SH-SY5Y (cell line): Measurements from ENCODE around the gene BMP3.

ENCODE experiments used
- GATA2 ChIP-seq: IDR thresholded peaks from 2 replicates; pipeline ENCODE4 v1.6.1; 2011; ENCODE audit warnings: mild to moderate bottlenecking, low read depth, low read length
- GATA3 ChIP-seq: IDR thresholded peaks from 2 replicates; pipeline ENCODE4 v1.6.1; 2011; ENCODE audit warnings: low read depth, mild to moderate bottlenecking, low read length, moderate library complexity

DNA sequence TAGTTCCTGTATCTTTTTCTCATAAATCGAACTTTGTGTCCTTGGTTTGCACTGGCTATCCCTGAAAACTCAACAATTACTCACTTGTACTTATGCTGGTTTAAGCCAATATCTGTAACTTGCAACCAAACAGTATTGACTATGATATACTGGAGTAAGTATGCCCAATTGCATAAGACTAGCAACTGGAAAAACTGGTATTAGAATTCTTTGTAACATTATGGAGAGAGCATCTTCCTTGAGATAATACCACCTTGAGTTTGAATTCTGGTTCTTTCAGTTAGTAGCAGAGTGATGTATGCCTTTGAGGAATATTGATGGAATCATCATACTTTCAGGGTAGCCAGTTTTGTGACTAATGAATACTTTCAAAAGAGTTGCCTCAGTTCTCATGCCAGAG is 28.1 kb downstream of the BMP3 start:
- TF ChIP-seq GATA2 (no peak), GATA3 (no peak)
